HG03439 (cell line): Measurements from ENCODE around the gene LRP8.

Experiments used
- ATAC-seq: cut with Tn5 transposase; IDR thresholded peaks from one replicate; pipeline ENCODE4 v1.9.1; 2021; ENCODE audit warnings: mild to moderate bottlenecking, moderate library complexity; ENCODE audit not compliant: unreplicated experiment

The LRP8 gene

GRCh38 chr1:53361541-53361961 is 33.7 kb upstream of the LRP8 start:
- ATAC-seq: no peak

- no peak for ATAC-seq
These were observed 32.0 kb upstream of the LRP8 start for GRCh38 chr1:53359934-53360276.

GRCh38 chr1:53359225-53359933 is 31.5 kb upstream of the LRP8 start:
- ATAC-seq: no peak

GRCh38 chr1:53356637-53357036 is 28.8 kb upstream of the LRP8 start:
- ATAC-seq: no peak

GRCh38 chr1:53354119-53354518 is 26.2 kb upstream of the LRP8 start:
- ATAC-seq: no peak

GRCh38 chr1:53352561-53352960 is 24.7 kb upstream of the LRP8 start:
- no peak for ATAC-seq

GRCh38 chr1:53350853-53351767 is 23.2 kb upstream of the LRP8 start:
- no peak for ATAC-seq

- no peak for ATAC-seq
These were observed 22.3 kb upstream of the LRP8 start for GRCh38 chr1:53349968-53350852.

GRCh38 chr1:53349369-53349835 is 21.5 kb upstream of the LRP8 start:
- no peak for ATAC-seq

GRCh38 chr1:53348486-53349368 is 20.9 kb upstream of the LRP8 start:
- ATAC-seq: no peak

GRCh38 chr1:53346814-53347176 is 18.9 kb upstream of the LRP8 start:
- no peak for ATAC-seq

- no peak for ATAC-seq
These were observed 18.3 kb upstream of the LRP8 start for GRCh38 chr1:53345996-53346813.

GRCh38 chr1:53344921-53345838 is 17.3 kb upstream of the LRP8 start:
- ATAC-seq: no peak

GRCh38 chr1:53343831-53344668 is 16.2 kb upstream of the LRP8 start:
- no peak for ATAC-seq

- ATAC-seq: no peak
These were observed 15.0 kb upstream of the LRP8 start for GRCh38 chr1:53342735-53343470.

GRCh38 chr1:53341961-53342707 is 14.3 kb upstream of the LRP8 start:
- ATAC-seq: no peak
